Stimulated activated naive CD8-positive, alpha-beta T cell treated with anti-CD3 and anti-CD28 coated beads, Interleukin-15, Interleukin-2, amounts not matched to agents 100 ng/mL and 50 ng/mL, for 24 hours (primary cell): ENCODE measurements around the gene ZBTB37.
A peak's percentile ranks its signal among the peaks of the same experiment; 100 is the strongest.
"Not testable (repeated sequence)": the region's sequence is repeated elsewhere in the genome, so short reads cannot be mapped to it uniquely, and the experiment has no call there.

Experiments used
- H3K27ac Mint-ChIP-seq: one replicate; pipeline ENCODE4 v1.8.0; 2021; ENCODE audit warnings: mild to moderate bottlenecking, mixed read lengths
- H3K27me3 Mint-ChIP-seq: one replicate; pipeline ENCODE4 v1.8.0; 2021; ENCODE audit warnings: mixed read lengths
- H3K36me3 Mint-ChIP-seq: one replicate; pipeline ENCODE4 v1.8.0; 2021; ENCODE audit warnings: low read depth, mixed read lengths
- H3K4me1 Mint-ChIP-seq: one replicate; pipeline ENCODE4 v1.8.0; 2021; ENCODE audit warnings: low read depth, mixed read lengths
- H3K4me3 Mint-ChIP-seq: one replicate; pipeline ENCODE4 v1.8.0; 2021; ENCODE audit warnings: mild to moderate bottlenecking, mixed read lengths
- H3K9me3 Mint-ChIP-seq: one replicate; pipeline ENCODE4 v1.8.0; 2021; ENCODE audit warnings: mixed read lengths

The ZBTB37 gene

GRCh38 chr1:173861731-173862145 is 6.4 kb upstream of the ZBTB37 start:
- H3K9me3 Mint-ChIP-seq, result no peaks in the 10 kb centered on the region
- peak overlapping the region; percentile 99 for H3K27ac Mint-ChIP-seq
- H3K4me3 Mint-ChIP-seq, result peak overlapping the region; percentile 61
- peaks cover 41% of the 10 kb centered on the region for H3K4me1 Mint-ChIP-seq
- H3K27me3 Mint-ChIP-seq, result peaks cover 3% of the 10 kb centered on the region
- H3K36me3 Mint-ChIP-seq, result peaks cover 61% of the 10 kb centered on the region

GRCh38 chr1:173862146-173862768 is 5.9 kb upstream of the ZBTB37 start:
- peak overlapping the region; percentile 99 for H3K27ac Mint-ChIP-seq
- H3K27me3 Mint-ChIP-seq, H3K9me3 Mint-ChIP-seq: not testable (repeated sequence)
- peaks cover 66% of the 10 kb centered on the region for H3K36me3 Mint-ChIP-seq
- H3K4me3 Mint-ChIP-seq, result peak overlapping the region; percentile 61
- peaks cover 45% of the 10 kb centered on the region for H3K4me1 Mint-ChIP-seq

GRCh38 chr1:173862769-173863223 is 5.4 kb upstream of the ZBTB37 start:
- Mint-ChIP-seq H3K36me3 (peaks cover 71% of the 10 kb centered on the region), H3K9me3 (no peaks in the 10 kb centered on the region), H3K27ac (peak overlapping the region; percentile 99), H3K27me3 (peaks cover 5% of the 10 kb centered on the region), H3K4me1 (peaks cover 47% of the 10 kb centered on the region), H3K4me3 (peak overlapping the region; percentile 99)

GRCh38 chr1:173863224-173864161 is 4.7 kb upstream of the ZBTB37 start:
- Mint-ChIP-seq H3K36me3 (peaks cover 68% of the 10 kb centered on the region), H3K4me3 (peak overlapping the region; percentile 99), H3K27ac (peak overlapping the region; percentile 99), H3K4me1 (peaks cover 49% of the 10 kb centered on the region), H3K9me3 (no peaks in the 10 kb centered on the region), H3K27me3 (peaks cover 5% of the 10 kb centered on the region)

- Mint-ChIP-seq H3K36me3 (peaks cover 68% of the 10 kb centered on the region), H3K4me1 (peaks cover 57% of the 10 kb centered on the region)
Observed at GRCh38 chr1:173864179-173864867, 3.9 kb upstream of the ZBTB37 start.

GRCh38 chr1:173865468-173866164 is 2.6 kb upstream of the ZBTB37 start:
- Mint-ChIP-seq H3K27me3 (peaks cover 5% of the 10 kb centered on the region), H3K36me3 (peaks cover 65% of the 10 kb centered on the region), H3K9me3 (no peaks in the 10 kb centered on the region), H3K27ac (peak overlapping the region; percentile 99), H3K4me1 (peaks cover 70% of the 10 kb centered on the region), H3K4me3 (peak overlapping the region; percentile 99)

More at GRCh38 chr1:173864179-173864867, 3.9 kb upstream of the ZBTB37 start:
- Mint-ChIP-seq H3K27me3 (peaks cover 5% of the 10 kb centered on the region), H3K9me3 (no peaks in the 10 kb centered on the region), H3K27ac (peak overlapping the region; percentile 99), H3K4me3 (peak overlapping the region; percentile 99)

GRCh38 chr1:173866413-173867115 is 1.6 kb upstream of the ZBTB37 start:
- H3K4me3 Mint-ChIP-seq, result peak overlapping the region; percentile 99
- no peaks in the 10 kb centered on the region for H3K9me3 Mint-ChIP-seq
- H3K36me3 Mint-ChIP-seq, result peaks cover 69% of the 10 kb centered on the region
- peaks cover 80% of the 10 kb centered on the region for H3K4me1 Mint-ChIP-seq
- peaks cover 5% of the 10 kb centered on the region for H3K27me3 Mint-ChIP-seq
- H3K27ac Mint-ChIP-seq, result peak overlapping the region; percentile 99

- Mint-ChIP-seq H3K9me3 (no peaks in the 10 kb centered on the region), H3K4me3 (peak overlapping the region; percentile 99), H3K27ac (peak overlapping the region; percentile 99), H3K27me3 (peaks cover 5% of the 10 kb centered on the region), H3K36me3 (peaks cover 66% of the 10 kb centered on the region), H3K4me1 (peaks cover 79% of the 10 kb centered on the region)
Observed at GRCh38 chr1:173867141-173867752, 933 bp upstream of the ZBTB37 start.

- Mint-ChIP-seq H3K36me3 (peaks cover 67% of the 10 kb centered on the region), H3K4me3 (peak within 1 kb of the TSS; percentile 99), H3K27ac (peak within 1 kb of the TSS; percentile 99), H3K27me3 (peaks cover 5% of the 10 kb centered on the region), H3K4me1 (peaks cover 78% of the 10 kb centered on the region), H3K9me3 (no peaks in the 10 kb centered on the region)
Observed at GRCh38 chr1:173867753-173868265, 371 bp upstream of the ZBTB37 start, which contains the start of gene GAS5. GAS5 (minus strand) TSS chr1:173867989.

- Mint-ChIP-seq H3K27me3 (peaks cover 5% of the 10 kb centered on the region), H3K4me1 (peaks cover 70% of the 10 kb centered on the region), H3K27ac (peak overlapping the region; percentile 89), H3K4me3 (peak overlapping the region; percentile 99), H3K9me3 (no peaks in the 10 kb centered on the region), H3K36me3 (peaks cover 65% of the 10 kb centered on the region)
Observed at GRCh38 chr1:173869021-173869359, 810 bp downstream of the ZBTB37 start.

- H3K27me3 Mint-ChIP-seq, result peaks cover 5% of the 10 kb centered on the region
- H3K27ac Mint-ChIP-seq, result peak overlapping the region; percentile 65
- H3K36me3 Mint-ChIP-seq, result peaks cover 52% of the 10 kb centered on the region
- H3K9me3 Mint-ChIP-seq, result no peaks in the 10 kb centered on the region
- peak overlapping the region; percentile 99 for H3K4me3 Mint-ChIP-seq
- peaks cover 57% of the 10 kb centered on the region for H3K4me1 Mint-ChIP-seq
Observed at GRCh38 chr1:173870252-173871075, 2.3 kb downstream of the ZBTB37 start.

GRCh38 chr1:173871091-173871490 is 2.9 kb downstream of the ZBTB37 start:
- Mint-ChIP-seq H3K27ac (peak overlapping the region; percentile 65), H3K27me3 (peaks cover 5% of the 10 kb centered on the region), H3K4me1 (peaks cover 51% of the 10 kb centered on the region), H3K36me3 (peaks cover 52% of the 10 kb centered on the region), H3K4me3 (peak overlapping the region; percentile 99), H3K9me3 (no peaks in the 10 kb centered on the region)

GRCh38 chr1:173871500-173871899 is 3.3 kb downstream of the ZBTB37 start:
- H3K36me3 Mint-ChIP-seq, result peaks cover 50% of the 10 kb centered on the region

More at GRCh38 chr1:173871500-173871899, 3.3 kb downstream of the ZBTB37 start:
- peak overlapping the region; percentile 5 for H3K27ac Mint-ChIP-seq
- H3K4me3 Mint-ChIP-seq, result no peak overlapping the region
- H3K9me3 Mint-ChIP-seq, result no peaks in the 10 kb centered on the region
- H3K27me3 Mint-ChIP-seq, result peaks cover 4% of the 10 kb centered on the region
- H3K4me1 Mint-ChIP-seq, result peaks cover 47% of the 10 kb centered on the region
